K562 (cell line): ENCODE measurements around the gene RPL9. TPM values are rescaled to one million over a fixed set of nuclear protein-coding genes. Genes with fewer than 3 reads are reported as not detected.

Experiments
- ATAC-seq: fragments of 200-7000 bp; cut with Tn5 transposase; 3 replicates; pipeline ENCODE4 v1.9.1; 2020; ENCODE audit warnings: moderate library complexity
- BruUV-seq: library from RNA; stranded (reverse); fragments of 400-500 nt; replicated peaks from 2 replicates; lab custom pipeline; 2021; lab: Mats Ljungman, UMichigan
- CTCF ChIA-PET: fragments of 300-600 bp; formaldehyde crosslinking; extraction: SDS; loops from one replicate; lab custom pipeline; 2021; ENCODE audit warnings: low intra/inter-chr PET ratio; lab: Yijun Ruan, JAX
- POLR2A ChIA-PET: fragments of 300-600, 350-650 bp; sonication (Branson Sonifier 250); formaldehyde crosslinking; extraction: SDS; loops from one replicate; lab custom pipeline; 2021; ENCODE audit warnings: antibody characterized with exemption, inconsistent platforms; lab: Yijun Ruan, JAX
- DNase-seq, 4 experiments: peaks; one replicate each; pipeline versions ENCODE4 v3.0.0 to v3.0.0-alpha.2; 2011 to 2018; ENCODE audit warnings: low spot score in 3 of 4, mixed read lengths in 3 of 4; ENCODE audit errors: extremely low read depth in 1 of 4
- FAIRE-seq: peaks from 2 replicates; lab custom pipeline; 2011; peaks lifted over from hg19 to GRCh38; lab: Jason Lieb, UNC
- H2AFZ ChIP-seq: 2 replicates; pipeline ENCODE4 v1.6.0; 2011; ENCODE audit warnings: low read depth, low read length, control low read depth, inconsistent platforms
- H3K27ac ChIP-seq: fragments of 200-600 bp; 3 replicates; pipeline ENCODE4 v1.8.0; 2011; ENCODE audit warnings: low read depth, mild to moderate bottlenecking, control low read depth, inconsistent platforms, low read length, moderate library complexity, mixed read lengths; ENCODE audit errors: extremely low read depth
- H3K27me3 ChIP-seq, 2 experiments: fragments of 300-600 bp in 1 of 2; 2 replicates in 1 of 2; 3 replicates in 1 of 2; pipeline versions ENCODE4 v1.6.0 to v1.8.0; 2011; ENCODE audit warnings: inconsistent platforms in 2 of 2, low read length in 2 of 2, mild to moderate bottlenecking in 1 of 2, mixed read lengths in 1 of 2, moderate library complexity in 1 of 2; ENCODE audit not compliant: control insufficient read depth in 2 of 2, insufficient read depth in 2 of 2
- H3K36me3 ChIP-seq: fragments of 300-600 bp; 3 replicates; pipeline ENCODE4 v1.8.0; 2011; ENCODE audit warnings: mild to moderate bottlenecking, low read length, inconsistent platforms; ENCODE audit not compliant: control insufficient read depth, insufficient read depth
- H3K4me1 ChIP-seq, 2 experiments: fragments of 200-600 bp in 1 of 2; replicated peaks in 1 of 2; 2 replicates in 1 of 2; 3 replicates in 1 of 2; pipeline versions ENCODE4 v1.5.1 to v1.8.0; 2011; ENCODE audit warnings: inconsistent platforms in 2 of 2, low read length in 2 of 2, mild to moderate bottlenecking in 1 of 2, mixed read lengths in 1 of 2, moderate library complexity in 1 of 2; ENCODE audit not compliant: control insufficient read depth in 2 of 2, insufficient read depth in 2 of 2
- H3K4me2 ChIP-seq: 2 replicates; pipeline ENCODE4 v1.6.1; 2011; ENCODE audit warnings: low read length, control low read depth, inconsistent platforms, mixed read lengths; ENCODE audit not compliant: insufficient read depth
- H3K4me3 ChIP-seq: fragments of 200-600 bp; sonication (generic), shearing (Covaris generic); 2 replicates; pipeline ENCODE4 v1.5.1; 2016; ENCODE audit warnings: control low read depth, inconsistent platforms
- H3K79me2 ChIP-seq: fragments of 200-600 bp; 3 replicates; pipeline ENCODE4 v1.8.0; 2011; ENCODE audit warnings: low read length, inconsistent platforms; ENCODE audit not compliant: control insufficient read depth, insufficient read depth
- H3K9ac ChIP-seq, 2 experiments: 2 replicates each; pipeline versions ENCODE4 v1.6.0 to v1.6.1; 2011; ENCODE audit warnings: low read depth in 2 of 2, low read length in 2 of 2, control low read depth in 1 of 2, inconsistent platforms in 1 of 2, mild to moderate bottlenecking in 1 of 2, mixed read lengths in 1 of 2; ENCODE audit not compliant: insufficient read depth in 1 of 2
- H3K9me1 ChIP-seq: one replicate; pipeline ENCODE4 v1.6.0; 2011; ENCODE audit warnings: inconsistent platforms, mild to moderate bottlenecking, low read length, moderate library complexity; ENCODE audit not compliant: control insufficient read depth, insufficient read depth
- H3K9me3 ChIP-seq: replicated peaks from 2 replicates; pipeline ENCODE4 v1.5.1; 2011; ENCODE audit warnings: low read depth, low read length, inconsistent platforms; ENCODE audit not compliant: control insufficient read depth, insufficient read depth
- H4K20me1 ChIP-seq: replicated peaks from 2 replicates; pipeline ENCODE4 v1.6.1; 2011; ENCODE audit warnings: low read length, inconsistent platforms, mixed read lengths; ENCODE audit not compliant: control insufficient read depth, insufficient read depth
- ATF7 ChIP-seq: fragments of 450-650 bp; IDR thresholded peaks from 2 replicates; pipeline ENCODE4 v1.7.1; 2014; ENCODE audit warnings: mild to moderate bottlenecking, moderate library complexity
- BACH1 ChIP-seq: fragments of 200-800 bp; sonication (Bioruptor generic); IDR thresholded peaks from 2 replicates; pipeline ENCODE4 v1.6.1; 2016; ENCODE audit warnings: missing genetic modification characterization, missing compliant biosample characterization
- FOSL1 ChIP-seq: fragments of 200-800 bp; sonication (Bioruptor generic); conservative IDR thresholded peaks from 2 replicates; pipeline ENCODE4 v1.6.1; 2016; ENCODE audit warnings: missing genetic modification characterization, missing compliant biosample characterization
- KHSRP ChIP-seq: fragments of 450-650 bp; IDR thresholded peaks from 2 replicates; pipeline ENCODE4 v1.6.1; 2017
- MAFK ChIP-seq: IDR thresholded peaks from 2 replicates; pipeline ENCODE4 v1.6.1; 2011; ENCODE audit warnings: low read length, improper control_type of control experiment
- PBX2 ChIP-seq, 2 experiments: IDR thresholded peaks in 1 of 2; conservative IDR thresholded peaks in 1 of 2; 2 replicates each; pipeline ENCODE4 v1.6.1; 2016; ENCODE audit warnings: low read depth in 2 of 2, mild to moderate bottlenecking in 1 of 2, missing compliant biosample characterization in 1 of 2, missing genetic modification characterization in 1 of 2, moderate library complexity in 1 of 2
- SMC3 ChIP-seq: conservative IDR thresholded peaks from 2 replicates; pipeline ENCODE4 v1.6.1; 2011; ENCODE audit warnings: low read depth, low read length, improper control_type of control experiment; ENCODE audit not compliant: insufficient read depth
- ZBTB40 ChIP-seq, 2 experiments: fragments of 450-650 bp in 1 of 2; sonication (generic) in 1 of 2; formaldehyde crosslinking in 1 of 2; IDR thresholded peaks; 2 replicates each; pipeline versions ENCODE4 v1.7.1 to v1.9.0; 2016 to 2022; ENCODE audit warnings: inconsistent platforms in 1 of 2, mild to moderate bottlenecking in 1 of 2, missing genetic modification reagents in 1 of 2
- ZNF668 ChIP-seq: fragments of 250-450 bp; sonication (Bioruptor Pico); IDR thresholded peaks from 2 replicates; pipeline ENCODE4 v1.8.0; 2022; ENCODE audit warnings: mild to moderate bottlenecking, inconsistent platforms
- WGBS: fragments of 100-300 bp; shearing (Covaris generic); methylation state at CpG from one replicate; pipeline ENCODE4 v1.1.6; 2016; ENCODE audit warnings: low coverage, mixed read lengths; ENCODE audit not compliant: insufficient coverage; ENCODE audit errors: missing lambda C conversion rate; 5-methylcytosine and 5-hydroxymethylcytosine counted together
- in situ Hi-C: fragments of 300-500 bp; cut with MboI; formaldehyde crosslinking; loops from 4 replicates; pipeline ENCODE4 v1.15.0; 2018; ENCODE audit warnings: inconsistent platforms, mixed read lengths
- intact Hi-C: fragments of 100-400 bp; cut with micrococcal nuclease; formaldehyde crosslinking; loops from 2 replicates; pipeline ENCODE4 v1.14.2; 2022
- polyA plus RNA-seq, 8 experiments: library from polyadenylated mRNA; depleted of rRNA in 4 of 8; stranded (reverse) in 5 of 8; unstranded in 3 of 8; fragments of >200 nt; fragmentation: Nextera tagmentation in 2 of 8; fragmentation: Illumina TruSeq in 1 of 8; extraction: Ambion mirVana in 2 of 8; extraction: Trizol in 1 of 8; gene quantifications; 2 replicates each; pipeline versions ENCODE4 v1.2.1 to v1.2.3, GENCODE V29; 2011 to 2014; ENCODE audit warnings: inconsistent platforms in 1 of 8, missing spikeins in 1 of 8
- total RNA-seq, 7 experiments: library from RNA; depleted of rRNA in 6 of 7; stranded (reverse); fragments of >200 nt in 6 of 7; fragmentation: Illumina TruSeq in 2 of 7; extraction: Trizol in 2 of 7; gene quantifications; 2 replicates each; pipeline versions ENCODE4 v1.2.1 to v1.2.3, GENCODE V29; 2011 to 2021; ENCODE audit warnings: low replicate concordance in 1 of 7

RPL9 gene
- total and polyA plus RNA-seq, 9 of the 15 experiments (the other 6 are each of a cell fraction or from before 2014, with no cell fraction given): 1,925 to 5,178 (median 3,033) TPM

GRCh38 chr4:39427520-39428114 is 31.1 kb downstream of the RPL9 start:
- H3K36me3 ChIP-seq: no peaks in the 10 kb centered on the region
- intact Hi-C loops: no loop called here
- peak overlapping the region; percentile 54 for H3K4me2 ChIP-seq
- CTCF ChIA-PET: interaction anchor here (0.6 kb wide), 1 partner anchor 8 kb away, joined by 5 read pairs; no protein-coding TSS in a partner anchor
- peak; percentile 80 for ATAC-seq
- 24% methylated on average over 10 of the region's 10 CpGs for WGBS
- FAIRE-seq: peak; percentile 74
- no peaks in the 10 kb centered on the region for H3K27me3 ChIP-seq
- POLR2A ChIA-PET: interaction anchor here (0.6 to 1.5 kb wide), 6 partner anchors 9 to 213 kb away, joined by 3 to 6 read pairs (median 4); partner anchors contain the start of genes LIAS and RPL9
- H3K27ac ChIP-seq: peak overlapping the region; percentile 28; the same call in 1 of the 3 replicates
- H4K20me1 ChIP-seq: no peaks in the 10 kb centered on the region
- H3K9me1 ChIP-seq: no peaks in the 10 kb centered on the region
- H3K9ac ChIP-seq: peak overlapping the region in 1 of 2 experiments; percentile 38; a peak in 2 of 4 replicates
- peaks cover 0 to 14% of the 10 kb centered on the region in 2 experiments; a peak in 3 of 5 replicates for H3K4me1 ChIP-seq
- no peaks in the 10 kb centered on the region for H3K79me2 ChIP-seq
- no peak overlapping the region for H3K4me3 ChIP-seq
- peak in 2 of 4 experiments; percentile 40 to 53 for DNase-seq
- peak overlapping the region; percentile 91 for H2AFZ ChIP-seq
- in situ Hi-C loops: no loop called here
- no peaks in the 10 kb centered on the region for H3K9me3 ChIP-seq
- BruUV-seq: no TSS peak
- no peak for TF ChIP-seq BACH1 (tag)
- peak; percentile 25; the same call in 1 of the 2 replicates for TF ChIP-seq FOSL1 (tag)
- no peak for TF ChIP-seq ZNF668 (CRISPR knock-in tag)
- 0 out of 2 replicates have a peak, but pooled peaks have one; percentile 18 for TF ChIP-seq ATF7
- no peak for TF ChIP-seq KHSRP
- TF ChIP-seq ZBTB40 (IDR thresholded peaks at IDR 0.05): no peak
- no peak for TF ChIP-seq ZBTB40 (CRISPR knock-in tag; IDR thresholded peaks at IDR 0.05)
- TF ChIP-seq PBX2 (CRISPR knock-in tag; IDR thresholded peaks at IDR 0.05; ENCODE audit: low read depth): no peak
- TF ChIP-seq PBX2 (tag; conservative IDR thresholded peaks at IDR 0.05; ENCODE audit: low read depth): 0 out of 2 replicates have a peak, but pooled peaks have one; percentile 16
- TF ChIP-seq SMC3: no peak
- TF ChIP-seq MAFK: peak; percentile 95
